Immature natural killer cell (primary cell): ENCODE data around the gene RRAGD. TPM values are rescaled to one million over a fixed set of nuclear protein-coding genes. Genes with fewer than 3 reads are reported as not detected.
A peak's percentile ranks its signal among the peaks of the same experiment; 100 is the strongest.

Experiments used
- DNase-seq, 3 donors: peaks; one replicate each; pipeline ENCODE4 v3.0.0; 2022; ENCODE audit warnings: mixed read lengths in 1 of 3
- H3K27ac Mint-ChIP-seq, 6 donors: one replicate each; pipeline ENCODE4 v1.8.0; 2020; ENCODE audit warnings: mixed read lengths in 6 of 6, mild to moderate bottlenecking in 5 of 6, inconsistent platforms in 4 of 6, moderate library complexity in 3 of 6
- H3K27me3 Mint-ChIP-seq, 3 donors: one replicate each; pipeline ENCODE4 v1.8.0; 2020 to 2021; ENCODE audit warnings: low read depth in 3 of 3, mild to moderate bottlenecking in 3 of 3, mixed read lengths in 3 of 3, moderate library complexity in 3 of 3, inconsistent platforms in 1 of 3
- H3K36me3 Mint-ChIP-seq, 3 donors: one replicate each; pipeline ENCODE4 v1.8.0; 2020; ENCODE audit warnings: mixed read lengths in 3 of 3, inconsistent platforms in 2 of 3, mild to moderate bottlenecking in 2 of 3
- H3K4me1 Mint-ChIP-seq, 2 donors: one replicate each; pipeline ENCODE4 v1.8.0; 2020; ENCODE audit warnings: inconsistent platforms in 2 of 2, mild to moderate bottlenecking in 2 of 2, mixed read lengths in 2 of 2, moderate library complexity in 1 of 2
- H3K4me3 Mint-ChIP-seq, 5 donors: one replicate each; pipeline ENCODE4 v1.8.0; 2020; ENCODE audit warnings: mild to moderate bottlenecking in 5 of 5, mixed read lengths in 5 of 5, inconsistent platforms in 3 of 5, moderate library complexity in 3 of 5
- H3K9me3 Mint-ChIP-seq, 6 donors: one replicate each; pipeline ENCODE4 v1.8.0; 2020; ENCODE audit warnings: mild to moderate bottlenecking in 6 of 6, mixed read lengths in 6 of 6, inconsistent platforms in 4 of 6, moderate library complexity in 3 of 6
- polyA plus RNA-seq, 3 donors: library from polyadenylated mRNA; unstranded; fragments of 300-500 nt; fragmentation: Illumina TruSeq; gene quantifications; one replicate each; pipeline ENCODE4 v1.2.3, GENCODE V29; 2021

Gene RRAGD
- polyA plus RNA-seq, 3 donors from 2014 or later: 0.11 to 0.22 TPM; not detected in 1

DNA sequence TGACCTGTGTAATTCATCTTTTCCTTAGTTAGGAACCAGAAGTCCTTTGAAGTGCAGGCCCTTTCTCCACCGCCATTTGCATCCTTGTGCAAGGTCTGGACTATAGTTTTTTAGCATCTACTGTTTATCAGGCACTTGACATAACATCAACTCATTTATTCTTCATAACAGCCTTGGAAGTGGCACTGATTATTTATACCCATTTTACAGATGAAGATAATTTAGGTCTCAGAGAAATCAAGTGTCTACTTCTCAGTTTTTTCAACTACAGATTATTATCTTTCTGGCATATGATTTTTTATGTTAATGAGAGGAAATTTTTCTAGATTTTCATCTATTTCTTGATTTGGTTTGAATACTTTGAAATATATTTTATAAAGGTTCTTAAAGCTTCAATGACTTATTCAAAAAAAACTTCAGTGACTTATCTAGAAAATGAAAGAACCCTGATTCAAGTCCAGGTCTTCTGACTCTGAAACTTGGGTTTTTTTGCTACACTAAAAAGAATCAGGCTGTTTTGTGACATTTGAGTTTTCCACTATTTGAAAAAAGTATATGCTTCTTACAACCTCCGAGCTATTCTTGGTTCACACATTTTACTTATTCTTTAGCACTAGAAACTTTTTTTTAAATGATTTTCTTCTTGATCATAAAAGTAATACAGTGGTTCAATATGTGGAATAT lies 56.4 kb downstream of the RRAGD start:
- Mint-ChIP-seq H3K4me1 (peaks cover 40 to 48% of the 10 kb centered on the region in 2 donors), H3K27ac (peak overlapping the region in 1 of 6 donors; percentile 14), H3K4me3 (no peak overlapping the region)

DNA sequence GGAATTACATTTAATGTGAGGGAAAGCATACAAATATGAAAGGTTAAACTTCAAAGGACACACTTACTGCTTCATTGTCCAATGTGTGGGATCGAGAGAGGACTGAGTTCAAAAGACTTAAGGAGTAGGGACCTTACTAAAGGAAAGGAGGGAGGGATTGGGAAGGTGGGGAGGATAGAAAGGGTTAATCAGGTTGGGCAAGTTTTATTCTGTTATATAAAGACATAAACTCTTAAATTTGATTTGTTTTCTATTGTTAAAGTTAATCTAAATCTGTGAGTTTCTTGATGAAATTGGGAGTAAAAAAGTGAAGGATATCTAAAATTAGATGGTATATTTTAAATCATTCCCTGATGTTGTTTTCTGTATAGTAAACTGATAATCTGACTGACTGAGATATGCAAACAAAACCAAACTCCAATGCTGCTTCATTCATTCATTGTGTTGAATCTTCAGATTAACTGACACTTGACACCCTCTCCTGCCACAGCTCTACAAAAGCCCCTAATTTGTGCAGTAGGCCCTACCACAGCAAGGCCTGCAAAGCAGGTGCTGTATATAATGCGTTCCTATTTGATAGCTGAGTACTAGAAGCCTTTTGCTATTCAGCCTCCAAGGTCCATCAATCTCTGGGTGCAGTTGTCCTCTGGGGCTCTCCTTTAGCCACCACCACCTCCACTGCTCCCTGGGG lies 58.2 kb downstream of the RRAGD start:
- peak overlapping the region; percentile 76 to 86 (median 83) for H3K4me3 Mint-ChIP-seq
- peaks cover 57 to 62% of the 10 kb centered on the region in 2 donors for H3K4me1 Mint-ChIP-seq
- peak overlapping the region; percentile 80 to 95 (median 87) for H3K27ac Mint-ChIP-seq
- peaks cover 0 to 3% (median 0%) of the 10 kb centered on the region in 3 donors for H3K36me3 Mint-ChIP-seq
- DNase-seq: no peak
- H3K9me3 Mint-ChIP-seq: no peaks in the 10 kb centered on the region
- H3K27me3 Mint-ChIP-seq: peaks cover 0 to 11% (median 2%) of the 10 kb centered on the region in 3 donors

More for the DNA sequence above, 56.4 kb downstream of the RRAGD start:
- Mint-ChIP-seq H3K36me3 (peaks cover 0 to 3% (median 0%) of the 10 kb centered on the region in 3 donors), H3K9me3 (no peaks in the 10 kb centered on the region), H3K27me3 (peaks cover 0 to 11% (median 2%) of the 10 kb centered on the region in 3 donors)
- no peak for DNase-seq

DNA sequence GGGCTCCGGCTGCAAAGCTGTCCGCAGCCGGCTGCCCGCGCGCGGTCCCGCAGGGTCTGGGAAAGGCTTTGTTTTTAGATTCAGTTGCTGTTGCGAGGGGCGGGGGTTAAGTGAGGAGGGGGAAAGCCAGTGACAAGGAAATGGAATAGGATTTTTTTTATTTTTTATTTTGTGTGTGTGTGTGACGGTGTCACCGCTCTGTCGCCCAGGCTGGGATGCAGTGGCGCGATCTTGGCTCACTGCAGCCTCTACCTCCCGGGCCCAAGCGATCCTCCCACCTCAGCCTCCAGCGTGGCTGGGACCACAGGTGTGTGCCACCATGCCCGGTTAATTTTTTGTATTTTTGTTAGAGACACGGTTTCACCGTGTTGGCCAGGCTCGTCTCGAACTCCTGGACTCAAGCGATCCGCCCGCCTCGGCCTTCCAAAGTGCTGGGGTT lies 58.9 kb downstream of the RRAGD start:
- no peak for DNase-seq
- H3K27me3 Mint-ChIP-seq: peaks cover 0 to 11% (median 2%) of the 10 kb centered on the region in 3 donors
- peak overlapping the region; percentile 80 to 95 (median 87) for H3K27ac Mint-ChIP-seq
- H3K4me1 Mint-ChIP-seq: peaks cover 62 to 69% of the 10 kb centered on the region in 2 donors
- peaks cover 0 to 3% (median 0%) of the 10 kb centered on the region in 3 donors for H3K36me3 Mint-ChIP-seq
- peak overlapping the region; percentile 76 to 86 (median 83) for H3K4me3 Mint-ChIP-seq
- H3K9me3 Mint-ChIP-seq: no peaks in the 10 kb centered on the region

DNA sequence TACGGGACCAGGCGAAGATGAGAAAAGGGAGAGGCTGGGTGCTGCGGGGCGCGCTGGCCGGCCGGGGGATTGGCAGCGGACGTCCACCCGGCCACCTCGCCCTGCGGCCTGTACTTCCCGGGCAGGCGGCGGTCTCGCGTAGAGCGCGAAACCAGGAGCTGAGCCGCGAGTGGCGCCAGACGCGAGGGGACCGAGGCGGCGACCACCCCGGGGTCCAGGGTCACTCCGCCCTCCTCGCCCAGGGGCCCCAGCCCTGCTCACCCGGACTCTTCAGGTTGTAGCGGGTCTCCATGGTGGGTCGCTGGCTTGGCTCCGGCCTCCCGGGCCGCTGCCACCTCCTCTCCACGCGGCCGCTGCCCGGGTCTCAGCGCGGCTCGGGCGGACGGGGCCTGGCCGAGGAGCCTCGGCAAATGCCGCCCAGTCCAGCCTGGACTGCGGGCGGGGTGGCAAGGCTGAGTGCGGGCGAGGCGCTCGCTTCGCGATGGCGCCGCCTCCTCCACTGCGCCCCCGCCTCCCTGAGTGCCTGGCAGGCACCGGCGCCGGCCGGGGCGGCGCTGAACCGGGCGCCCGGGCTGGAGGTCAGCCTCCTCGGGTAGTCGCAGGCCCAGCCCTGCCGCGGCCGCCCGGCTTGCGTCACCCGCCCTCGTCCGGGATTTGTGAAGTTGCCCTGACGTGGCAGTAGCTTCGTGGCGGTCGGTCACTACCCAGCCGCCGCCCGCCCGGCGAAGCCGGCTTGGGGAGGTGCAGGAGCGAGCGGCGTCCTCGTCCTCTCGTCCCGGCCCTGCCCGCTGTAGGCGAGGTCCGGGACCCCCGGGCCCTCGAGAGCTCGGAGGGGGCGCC lies 59.6 kb downstream of the RRAGD start, which contains the start of gene UBE2J1:
UBE2J1 (minus strand) TSS at position 445 of the 840 bp plus-strand sequence; CDS start at position 292, 153 bp downstream.
- Mint-ChIP-seq H3K36me3 (peaks cover 0 to 3% (median 0%) of the 10 kb centered on the region in 3 donors), H3K4me1 (peaks cover 59 to 69% of the 10 kb centered on the region in 2 donors), H3K27me3 (peaks cover 0 to 11% (median 2%) of the 10 kb centered on the region in 3 donors), H3K27ac (peak within 1 kb of the TSS; percentile 93 to 99 (median 97)), H3K9me3 (no peaks in the 10 kb centered on the region), H3K4me3 (peak within 1 kb of the TSS; percentile 96 to 99 (median 98))
- DNase-seq: peak; percentile 87 to 88 (median 87)

DNA sequence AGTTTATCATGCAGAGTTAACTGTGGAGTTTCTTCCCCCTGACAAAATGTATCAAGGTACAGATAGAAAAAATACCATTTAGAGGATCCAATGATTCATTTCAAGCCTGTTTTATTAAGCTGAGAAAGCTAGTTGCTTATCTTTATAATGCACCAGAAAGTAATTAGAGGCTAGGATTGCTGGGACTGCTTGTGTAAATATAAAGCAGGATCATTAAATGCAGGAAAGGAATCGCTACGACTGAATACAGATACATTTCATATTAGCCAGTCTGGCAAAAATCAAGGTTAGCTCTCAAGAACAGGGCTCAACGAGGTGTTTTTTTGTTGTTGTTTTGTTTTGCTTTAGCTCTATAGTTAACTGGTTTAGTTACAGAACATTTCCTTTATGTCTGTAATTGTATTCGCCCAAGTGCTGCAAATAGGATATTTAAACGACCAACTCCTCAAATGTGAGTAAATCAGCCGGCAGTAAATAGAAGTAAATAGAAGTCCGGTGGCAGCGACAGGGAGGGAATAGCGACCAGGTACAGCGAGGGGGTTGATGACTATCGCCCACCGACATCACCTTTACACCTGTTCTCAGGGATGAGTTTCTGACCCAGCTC lies 60.3 kb downstream of the RRAGD start:
- peaks cover 0 to 3% (median 0%) of the 10 kb centered on the region in 3 donors for H3K36me3 Mint-ChIP-seq
- H3K4me3 Mint-ChIP-seq: peak overlapping the region; percentile 96 to 99 (median 98)
- DNase-seq: no peak
- no peaks in the 10 kb centered on the region for H3K9me3 Mint-ChIP-seq
- peak overlapping the region; percentile 93 to 99 (median 97) for H3K27ac Mint-ChIP-seq
- peaks cover 53 to 69% of the 10 kb centered on the region in 2 donors for H3K4me1 Mint-ChIP-seq
- H3K27me3 Mint-ChIP-seq: peaks cover 0 to 11% (median 2%) of the 10 kb centered on the region in 3 donors

DNA sequence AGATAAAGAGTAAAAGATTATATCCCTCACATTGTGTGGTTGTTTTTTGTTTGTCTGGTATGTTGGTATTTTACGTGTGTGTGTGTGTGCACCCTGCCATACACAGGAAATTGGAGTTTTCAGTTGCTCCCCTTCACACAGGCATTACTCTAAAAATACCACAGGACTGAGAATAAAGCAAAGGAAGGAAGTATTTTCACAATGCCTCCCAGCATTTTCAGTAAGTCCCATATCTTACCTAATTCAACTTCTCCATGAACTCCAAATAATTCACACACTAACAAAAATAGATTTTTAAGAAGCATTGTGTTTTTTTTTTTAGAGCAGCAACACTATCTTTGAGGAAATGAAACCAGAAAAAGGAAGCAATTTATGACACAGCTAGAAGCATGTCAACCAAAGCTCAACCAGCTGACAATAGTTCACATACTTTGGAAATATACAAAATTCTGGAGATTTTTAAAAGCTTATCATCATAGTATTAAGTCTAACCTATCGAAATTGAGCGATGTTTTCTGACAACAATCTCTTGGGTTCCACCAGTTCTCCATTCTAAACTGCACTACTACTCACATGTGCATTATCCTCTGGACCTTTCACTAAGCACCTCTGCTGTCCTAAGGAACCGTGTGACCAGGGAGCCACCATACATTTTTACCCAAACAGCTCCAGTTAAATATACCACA lies 61.6 kb downstream of the RRAGD start:
- no peaks in the 10 kb centered on the region for H3K9me3 Mint-ChIP-seq
- peak overlapping the region; percentile 96 to 99 (median 98) for H3K4me3 Mint-ChIP-seq
- peaks cover 0 to 11% (median 2%) of the 10 kb centered on the region in 3 donors for H3K27me3 Mint-ChIP-seq
- peak overlapping the region; percentile 93 to 99 (median 97) for H3K27ac Mint-ChIP-seq
- peak; percentile 17 to 33 (median 18) for DNase-seq
- peaks cover 0 to 3% (median 0%) of the 10 kb centered on the region in 3 donors for H3K36me3 Mint-ChIP-seq
- peaks cover 56 to 76% of the 10 kb centered on the region in 2 donors for H3K4me1 Mint-ChIP-seq

DNA sequence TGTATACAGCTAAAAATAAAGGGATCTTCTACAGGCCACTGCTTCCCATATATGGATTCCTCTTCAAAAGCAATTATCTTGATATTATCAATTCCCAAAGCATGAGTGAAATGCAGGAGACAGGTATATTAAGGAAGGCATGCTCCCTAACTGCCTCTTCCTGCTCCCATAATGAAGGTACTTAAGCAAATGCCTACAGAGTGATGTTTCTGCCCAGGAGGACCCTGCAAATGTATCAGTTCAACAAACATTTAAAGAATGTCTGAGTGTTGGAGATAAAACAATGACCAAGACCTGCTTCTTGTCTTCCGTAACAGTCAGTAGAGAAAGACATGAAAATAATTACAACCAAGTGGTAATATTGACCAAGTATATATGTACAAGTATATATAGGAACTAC lies 63.7 kb downstream of the RRAGD start:
- H3K27ac Mint-ChIP-seq: peak overlapping the region in 3 of 6 donors; percentile 10 to 48 (median 27)
- H3K9me3 Mint-ChIP-seq: no peaks in the 10 kb centered on the region
- peaks cover 57 to 84% of the 10 kb centered on the region in 2 donors for H3K4me1 Mint-ChIP-seq

DNA sequence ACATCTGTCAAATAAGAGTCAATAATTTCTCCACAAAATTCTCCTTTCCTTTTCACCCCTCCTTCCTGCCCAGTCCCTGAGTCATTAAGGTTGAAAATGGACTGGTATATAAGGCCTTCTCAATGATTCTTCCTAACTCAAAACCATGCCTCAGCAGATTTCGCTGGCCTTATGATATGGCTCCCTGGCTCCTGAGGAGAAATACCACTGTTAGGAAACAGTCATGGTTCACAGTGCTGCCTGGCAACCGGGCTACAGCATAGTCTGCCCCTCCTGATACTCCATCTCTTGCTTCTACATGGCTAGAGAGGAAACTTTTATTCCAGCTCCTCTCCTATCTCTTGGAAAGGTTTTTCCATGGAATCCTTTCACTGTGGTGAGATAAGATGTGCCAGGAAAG lies 64.2 kb downstream of the RRAGD start:
- H3K4me1 Mint-ChIP-seq: peaks cover 54 to 81% of the 10 kb centered on the region in 2 donors
- no peaks in the 10 kb centered on the region for H3K9me3 Mint-ChIP-seq
- peak overlapping the region in 3 of 6 donors; percentile 10 to 73 (median 48) for H3K27ac Mint-ChIP-seq
- no peak for DNase-seq
- H3K4me3 Mint-ChIP-seq: no peak overlapping the region
- peaks cover 0 to 3% (median 0%) of the 10 kb centered on the region in 3 donors for H3K36me3 Mint-ChIP-seq
- peaks cover 0 to 4% (median 2%) of the 10 kb centered on the region in 3 donors for H3K27me3 Mint-ChIP-seq

More for the DNA sequence above, 63.7 kb downstream of the RRAGD start:
- peaks cover 0 to 3% (median 0%) of the 10 kb centered on the region in 3 donors for H3K36me3 Mint-ChIP-seq
- DNase-seq: no peak
- H3K4me3 Mint-ChIP-seq: no peak overlapping the region
- H3K27me3 Mint-ChIP-seq: peaks cover 0 to 8% (median 2%) of the 10 kb centered on the region in 3 donors

DNA sequence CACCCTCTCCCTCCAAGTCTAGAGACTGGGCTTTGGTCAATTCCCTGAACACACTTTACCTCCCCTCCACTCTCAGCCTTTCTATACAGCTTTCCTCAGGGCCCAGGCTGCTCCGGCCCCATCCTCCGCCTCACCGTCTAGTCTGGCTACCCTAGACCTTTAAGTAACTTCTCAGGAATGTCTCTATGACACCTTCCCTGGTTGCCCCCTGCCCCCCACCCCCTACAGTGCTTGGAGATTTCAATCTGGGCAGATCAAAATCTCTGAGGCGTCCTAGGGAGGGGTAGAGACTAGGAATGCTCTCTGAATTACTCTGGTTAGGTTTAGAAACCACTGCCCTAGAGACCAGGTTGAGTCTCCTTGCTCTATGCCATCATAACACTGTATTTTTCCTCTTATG lies 65.6 kb downstream of the RRAGD start:
- peaks cover 47 to 74% of the 10 kb centered on the region in 2 donors for H3K4me1 Mint-ChIP-seq

DNA sequence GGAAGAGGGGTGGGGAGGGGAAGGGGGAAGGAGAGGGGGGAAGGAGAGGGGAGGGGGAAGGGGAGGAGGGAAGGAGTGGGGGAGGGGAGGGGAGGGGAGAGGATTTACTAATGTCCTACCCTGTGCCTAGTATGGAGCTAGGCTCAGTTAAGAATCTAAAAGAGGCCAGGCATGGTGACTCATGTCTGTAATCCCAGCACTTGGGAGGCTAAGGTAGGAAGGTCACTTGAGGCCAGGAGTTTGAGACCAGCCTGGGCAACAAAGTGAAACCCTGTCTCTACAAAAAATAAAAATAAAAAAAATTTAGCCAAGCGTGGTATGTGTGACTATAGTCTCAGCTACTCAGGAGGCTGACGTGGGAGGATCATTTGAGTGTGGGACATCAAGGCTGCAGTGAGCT lies 72.5 kb downstream of the RRAGD start:
- peaks cover 6 to 11% of the 10 kb centered on the region in 2 donors for H3K4me1 Mint-ChIP-seq
- H3K4me3 Mint-ChIP-seq: no peak overlapping the region
- H3K27me3 Mint-ChIP-seq: no peaks in the 10 kb centered on the region
- no peak overlapping the region for H3K27ac Mint-ChIP-seq
- H3K9me3 Mint-ChIP-seq: no peaks in the 10 kb centered on the region
- peaks cover 11 to 32% (median 21%) of the 10 kb centered on the region in 3 donors for H3K36me3 Mint-ChIP-seq
- DNase-seq: no peak

More for the DNA sequence above, 65.6 kb downstream of the RRAGD start:
- H3K27ac Mint-ChIP-seq: no peak overlapping the region
- peaks cover 0 to 4% (median 0%) of the 10 kb centered on the region in 3 donors for H3K36me3 Mint-ChIP-seq
- no peaks in the 10 kb centered on the region for H3K27me3 Mint-ChIP-seq
- H3K4me3 Mint-ChIP-seq: no peak overlapping the region
- no peaks in the 10 kb centered on the region for H3K9me3 Mint-ChIP-seq
- DNase-seq: no peak

DNA sequence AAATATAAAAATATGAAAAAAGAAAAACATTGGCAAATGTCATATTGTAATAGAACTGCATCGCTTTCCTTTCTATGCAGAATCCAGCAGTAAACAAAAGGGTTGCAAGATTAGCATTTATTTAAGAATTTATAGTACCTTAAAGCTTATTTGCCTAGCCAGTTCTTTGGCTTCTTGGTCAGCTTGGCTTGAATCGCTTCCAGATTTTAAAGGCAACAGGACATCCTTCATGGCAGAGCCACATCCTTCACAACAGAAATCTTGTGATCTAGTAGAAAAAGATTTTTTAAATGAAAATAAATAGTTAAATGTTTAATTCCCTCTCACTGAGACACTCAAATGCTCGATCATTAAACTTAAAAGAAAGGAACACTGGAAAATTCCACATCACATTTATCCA lies 76.9 kb downstream of the RRAGD start:
- Mint-ChIP-seq H3K9me3 (no peaks in the 10 kb centered on the region), H3K27ac (no peak overlapping the region), H3K36me3 (peaks cover 12 to 36% (median 36%) of the 10 kb centered on the region in 3 donors), H3K4me1 (no peaks in the 10 kb centered on the region), H3K4me3 (no peak overlapping the region), H3K27me3 (peaks cover 0 to 2% (median 2%) of the 10 kb centered on the region in 3 donors)
- no peak for DNase-seq

DNA sequence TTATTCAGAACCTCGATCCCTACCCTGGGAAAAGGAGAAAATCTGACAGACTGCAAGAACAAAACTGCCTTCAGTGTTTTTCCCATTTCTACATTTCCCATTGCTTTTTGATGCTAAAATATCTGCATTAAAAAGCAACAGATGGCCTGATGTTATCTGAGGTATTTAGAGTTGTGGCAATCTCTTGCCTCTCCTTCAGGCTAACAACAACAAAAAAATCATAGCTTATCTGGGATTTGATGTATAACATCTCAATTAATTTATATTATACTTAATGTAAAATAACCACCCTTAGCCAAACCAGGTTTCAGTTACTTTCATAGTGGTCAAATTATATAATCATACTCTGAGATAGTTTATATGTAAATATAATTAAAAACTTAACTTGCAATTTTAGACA lies 81.2 kb downstream of the RRAGD start:
- Mint-ChIP-seq H3K9me3 (no peaks in the 10 kb centered on the region), H3K4me1 (no peaks in the 10 kb centered on the region), H3K36me3 (peaks cover 25 to 47% (median 26%) of the 10 kb centered on the region in 3 donors), H3K4me3 (no peak overlapping the region), H3K27ac (no peak overlapping the region), H3K27me3 (peaks cover 0 to 2% (median 2%) of the 10 kb centered on the region in 3 donors)
- no peak for DNase-seq
